IMR-90 (cell line): ENCODE measurements around the gene TINCR. TPM values are rescaled to one million over a fixed set of nuclear protein-coding genes. Genes with fewer than 3 reads are reported as not detected.

Experiments
- ATAC-seq: fragments of 200-7000 bp; cut with Tn5 transposase; 2 replicates; pipeline ENCODE4 v1.9.1; 2020; ENCODE audit warnings: low read depth, mild to moderate bottlenecking, moderate library complexity
- BruUV-seq: library from RNA; stranded (reverse); fragments of 400-500 nt; replicated peaks from 2 replicates; lab custom pipeline; 2021; lab: Mats Ljungman, UMichigan
- CTCF ChIA-PET: fragments of 300-600 bp; formaldehyde crosslinking; extraction: SDS; loops from one replicate; lab custom pipeline; 2021; ENCODE audit warnings: antibody characterized with exemption; lab: Yijun Ruan, JAX
- POLR2A ChIA-PET: fragments of 300-600 bp; sonication (Branson Sonifier 250); formaldehyde crosslinking; loops from one replicate; lab custom pipeline; 2022; ENCODE audit warnings: antibody characterized with exemption; ENCODE audit not compliant: unreplicated experiment; lab: Charles Lee
- DNase-seq: peaks from one replicate; pipeline ENCODE4 v3.0.0; 2013
- H2AFZ ChIP-seq: replicated peaks from 2 replicates; pipeline ENCODE3; 2013; ENCODE audit warnings: low read length, mild to moderate bottlenecking; ENCODE audit not compliant: poor library complexity
- H2AK5ac ChIP-seq: 2 replicates; pipeline ENCODE4 v1.6.1; 2013; ENCODE audit warnings: low read depth, low read length, inconsistent platforms
- H2AK9ac ChIP-seq: replicated peaks from 2 replicates; pipeline ENCODE3; 2013; ENCODE audit warnings: mild to moderate bottlenecking, low read depth, low read length, moderate library complexity; ENCODE audit not compliant: poor library complexity
- H2BK120ac ChIP-seq: 2 replicates; pipeline ENCODE4 v1.6.1; 2013; ENCODE audit warnings: low read depth, low read length, inconsistent platforms
- H2BK15ac ChIP-seq: 3 replicates; pipeline ENCODE4 v1.6.1; 2013; ENCODE audit warnings: low read depth, low read length, inconsistent platforms
- H2BK20ac ChIP-seq: 2 replicates; pipeline ENCODE4 v1.6.1; 2013; ENCODE audit warnings: low read depth, mild to moderate bottlenecking, inconsistent platforms, low read length, moderate library complexity
- H2BK5ac ChIP-seq: 2 replicates; pipeline ENCODE4 v1.6.1; 2013; ENCODE audit warnings: mild to moderate bottlenecking, low read depth, low read length, inconsistent platforms; ENCODE audit not compliant: poor library complexity, severe bottlenecking
- H3K14ac ChIP-seq: replicated peaks from 2 replicates; pipeline ENCODE4 v1.6.1; 2013; ENCODE audit warnings: low read depth, low read length, inconsistent platforms
- H3K18ac ChIP-seq: 2 replicates; pipeline ENCODE4 v1.6.1; 2013; ENCODE audit warnings: low read depth, low read length, control low read depth
- H3K23ac ChIP-seq: 2 replicates; pipeline ENCODE4 v1.6.1; 2013; ENCODE audit warnings: low read depth, low read length, inconsistent platforms
- H3K27ac ChIP-seq: 2 replicates; pipeline ENCODE4 v1.5.1; 2013; ENCODE audit warnings: mild to moderate bottlenecking, control low read depth, low read length; ENCODE audit not compliant: insufficient read depth
- H3K27me3 ChIP-seq: 2 replicates; pipeline ENCODE4 v1.6.1; 2013; ENCODE audit warnings: low read length; ENCODE audit not compliant: control insufficient read depth, insufficient read depth
- H3K36me3 ChIP-seq: 2 replicates; pipeline ENCODE4 v1.6.1; 2013; ENCODE audit warnings: low read length, mixed read lengths; ENCODE audit not compliant: control insufficient read depth, insufficient read depth
- H3K4ac ChIP-seq: 2 replicates; pipeline ENCODE4 v1.6.1; 2013; ENCODE audit warnings: low read depth, low read length, inconsistent platforms
- H3K4me1 ChIP-seq: 2 replicates; pipeline ENCODE4 v1.6.1; 2013; ENCODE audit warnings: low read length, mixed read lengths; ENCODE audit not compliant: control insufficient read depth, insufficient read depth
- H3K4me2 ChIP-seq: 2 replicates; pipeline ENCODE4 v1.6.1; 2013; ENCODE audit warnings: low read depth, mild to moderate bottlenecking, control low read depth, low read length, moderate library complexity
- H3K4me3 ChIP-seq: 2 replicates; pipeline ENCODE4 v1.5.1; 2013; ENCODE audit warnings: low read depth, mild to moderate bottlenecking, control low read depth, low read length, moderate library complexity; ENCODE audit not compliant: insufficient read depth
- H3K56ac ChIP-seq: 2 replicates; pipeline ENCODE4 v1.6.1; 2013; ENCODE audit warnings: low read length, inconsistent platforms; ENCODE audit not compliant: insufficient read depth; ENCODE audit errors: extremely low read depth
- H3K79me1 ChIP-seq, 2 experiments: 2 replicates each; pipeline ENCODE4 v1.6.1; 2013; ENCODE audit warnings: low read length in 2 of 2, inconsistent platforms in 1 of 2, low read depth in 1 of 2
- H3K9ac ChIP-seq: 2 replicates; pipeline ENCODE4 v1.6.1; 2013; ENCODE audit warnings: low read depth, low read length, control low read depth
- H3K9me1 ChIP-seq: 2 replicates; pipeline ENCODE4 v1.6.1; 2013; ENCODE audit warnings: low read length, inconsistent platforms; ENCODE audit not compliant: insufficient read depth
- H3K9me3 ChIP-seq: 2 replicates; pipeline ENCODE4 v1.6.1; 2013; ENCODE audit warnings: low read length; ENCODE audit not compliant: control insufficient read depth, insufficient read depth
- H4K20me1 ChIP-seq: 2 replicates; pipeline ENCODE4 v1.6.1; 2013; ENCODE audit warnings: low read length, inconsistent platforms; ENCODE audit not compliant: insufficient read depth
- H4K5ac ChIP-seq: 2 replicates; pipeline ENCODE4 v1.6.1; 2013; ENCODE audit warnings: mild to moderate bottlenecking, low read depth, low read length, control low read depth
- H4K8ac ChIP-seq, 2 experiments: 2 replicates each; pipeline ENCODE4 v1.6.1; 2013; ENCODE audit warnings: low read depth in 2 of 2, low read length in 2 of 2, control low read depth in 1 of 2, inconsistent platforms in 1 of 2
- H4K91ac ChIP-seq: 2 replicates; pipeline ENCODE4 v1.6.1; 2013; ENCODE audit warnings: low read depth, low read length, inconsistent platforms; ENCODE audit not compliant: insufficient read depth
- FOS ChIP-seq: fragments of 150-350 bp; IDR thresholded peaks from 2 replicates; pipeline ENCODE4 v1.6.1; 2016; ENCODE audit warnings: low read depth, low read length
- RFX5 ChIP-seq: IDR thresholded peaks from 2 replicates; pipeline ENCODE4 v1.8.0; 2012; ENCODE audit warnings: low read depth, mild to moderate bottlenecking, low read length, moderate library complexity
- WGBS, 2 experiments: methylation state at CpG; one replicate each; pipeline versions ENCODE4 v1.1.5 to v1.1.7; 2013; ENCODE audit warnings: missing lambda C conversion rate in 2 of 2; ENCODE audit not compliant: insufficient read length in 1 of 2; ENCODE audit errors: extremely low coverage in 2 of 2; 5-methylcytosine and 5-hydroxymethylcytosine counted together
- dilution Hi-C: fragments of 300-500 bp; cut with HindIII; formaldehyde crosslinking; loops from one replicate; pipeline ENCODE4 v1.14.3; 2018; ENCODE audit warnings: low sequenced_read_pairs; ENCODE audit not compliant: unreplicated experiment
- in situ Hi-C: fragments of 300-500 bp; cut with MboI; formaldehyde crosslinking; loops from 3 replicates; pipeline ENCODE4 v1.14.3; 2019; ENCODE audit warnings: low sequenced_read_pairs, inconsistent platforms, mixed read lengths
- intact Hi-C: fragments of 100-400 bp; cut with micrococcal nuclease; formaldehyde crosslinking; loops from 2 replicates; pipeline ENCODE4 v1.10.0; 2022
- polyA plus RNA-seq, 3 experiments: library from polyadenylated mRNA; depleted of rRNA; stranded (reverse); fragments of >200 nt; gene quantifications; 2 replicates each; pipeline ENCODE4 v1.2.3, GENCODE V29; 2012; ENCODE audit warnings: low replicate concordance in 1 of 3
- total RNA-seq: library from RNA; depleted of rRNA; stranded (reverse); fragments of >200 nt; gene quantifications from 2 replicates; pipeline ENCODE4 v1.2.3, GENCODE V29; 2012

TINCR gene
- total and polyA plus RNA-seq, 2 of the 4 experiments (the other 2 are of a cell fraction): 0.05 TPM; not detected in 1

GRCh38 chr19:5558101-5558621 is 9.6 kb downstream of the TINCR start:
- no CpG with 5 or more reads among the region's 2 CpGs for WGBS, 2 experiments
- Histone ChIP-seq H3K4me2 (no peak overlapping the region), H4K8ac (no peak overlapping the region), H2AFZ (no peak overlapping the region), H3K4me3 (no peak overlapping the region), H2BK5ac (no peak overlapping the region), H3K4me1 (no peaks in the 10 kb centered on the region; the same call in 1 of the 2 replicates), H3K56ac (no peak overlapping the region), H3K9me1 (no peaks in the 10 kb centered on the region), H2BK20ac (no peak overlapping the region), H3K27me3 (peaks cover 50% of the 10 kb centered on the region), H2AK9ac (no peak overlapping the region), H3K9me3 (peaks cover 8% of the 10 kb centered on the region; the same call in 1 of the 2 replicates), H3K79me1 (no peaks in the 10 kb centered on the region), H2BK15ac (no peak overlapping the region), H3K27ac (no peak overlapping the region), H2BK120ac (no peak overlapping the region), H3K9ac (no peak overlapping the region), H3K23ac (no peak overlapping the region), H3K18ac (no peak overlapping the region), H2AK5ac (no peak overlapping the region), H4K20me1 (no peaks in the 10 kb centered on the region), H3K36me3 (no peaks in the 10 kb centered on the region), H3K14ac (no peak overlapping the region), H4K5ac (no peak overlapping the region), H4K91ac (no peak overlapping the region), H3K4ac (no peak overlapping the region)
- BruUV-seq: no TSS peak
- TF ChIP-seq RFX5 (no peak), FOS (no peak)
- CTCF ChIA-PET: interaction anchor here (0.7 to 1.3 kb wide), 2 partner anchors 10 to 386 kb away, joined by 3 to 4 read pairs; no protein-coding TSS in a partner anchor
- DNase-seq: no peak
- intact Hi-C loops (no loop called here), dilution Hi-C loops (no loop called here), in situ Hi-C loops (no loop called here)
- POLR2A ChIA-PET: no interaction called here
- ATAC-seq: no peak
